GM18526 (cell line): Measurements from ENCODE around the gene OSBPL9.

Source experiments
- POLR2A ChIP-seq: IDR thresholded peaks from 3 replicates; pipeline ENCODE4 v1.6.1; 2011; ENCODE audit not compliant: insufficient read length; ENCODE audit errors: extremely low read depth

OSBPL9 gene

GRCh38 chr1:51616903-51617708 is at the start of gene OSBPL9:
OSBPL9 (plus strand) TSS chr1:51617092; CDS start chr1:51617111, 19 bp downstream.
- peak; percentile 62 for TF ChIP-seq POLR2A

- TF ChIP-seq POLR2A: no peak
Measured at GRCh38 chr1:51567653-51568052, 49.2 kb upstream of the OSBPL9 start.

GRCh38 chr1:51568231-51568935 is 48.5 kb upstream of the OSBPL9 start:
- no peak for TF ChIP-seq POLR2A

GRCh38 chr1:51569284-51570062 is 47.4 kb upstream of the OSBPL9 start:
- peak; percentile 2 for TF ChIP-seq POLR2A

GRCh38 chr1:51570063-51570710 is 46.7 kb upstream of the OSBPL9 start:
- no peak for TF ChIP-seq POLR2A

- TF ChIP-seq POLR2A: no peak
Measured at GRCh38 chr1:51572365-51572764, 44.5 kb upstream of the OSBPL9 start.

GRCh38 chr1:51574796-51575195 is 42.1 kb upstream of the OSBPL9 start:
- TF ChIP-seq POLR2A: no peak

GRCh38 chr1:51575406-51576084 is 41.3 kb upstream of the OSBPL9 start:
- TF ChIP-seq POLR2A: no peak

GRCh38 chr1:51576085-51576444 is 40.8 kb upstream of the OSBPL9 start:
- no peak for TF ChIP-seq POLR2A

GRCh38 chr1:51576923-51577322 is 40.0 kb upstream of the OSBPL9 start:
- no peak for TF ChIP-seq POLR2A

GRCh38 chr1:51578383-51579109 is 38.3 kb upstream of the OSBPL9 start:
- no peak for TF ChIP-seq POLR2A

- TF ChIP-seq POLR2A: no peak
Measured at GRCh38 chr1:51581238-51581637, 35.7 kb upstream of the OSBPL9 start.

- TF ChIP-seq POLR2A: no peak
Measured at GRCh38 chr1:51583532-51583931, 33.4 kb upstream of the OSBPL9 start.

GRCh38 chr1:51584021-51584420 is 32.9 kb upstream of the OSBPL9 start:
- TF ChIP-seq POLR2A: no peak
